ENCODE measurements around the gene WDPCP. TPM values are rescaled to one million over a fixed set of nuclear protein-coding genes. Genes with fewer than 3 reads are reported as not detected.

WDPCP gene
- total and polyA plus RNA-seq, 2 of the 4 experiments (the other 2 are of a cell fraction), result 2.2 to 10.2 TPM

GRCh38 chr2:63283273-63283672 is 305.0 kb downstream of the WDPCP start:
- H3K14ac ChIP-seq (replicated peaks; ENCODE audit: low read depth, low read length), result no peak overlapping the region
- dilution Hi-C loops (cut with HindIII; ENCODE audit: low sequenced_read_pairs, unreplicated experiment) (no loop called here), intact Hi-C loops (cut with micrococcal nuclease) (no loop called here), in situ Hi-C loops (cut with MboI; ENCODE audit: low sequenced_read_pairs) (no loop called here)
- no peak for TF ChIP-seq RFX5 (IDR thresholded peaks at IDR 0.05; ENCODE audit: low read depth, low read length)
- H3K79me1 ChIP-seq (ENCODE audit: low read depth in 1 of 2, low read length in 2 of 2), result no peaks in the 10 kb centered on the region
- H3K18ac ChIP-seq (ENCODE audit: low read depth, low read length), result no peak overlapping the region
- no peaks in the 10 kb centered on the region for H3K4me1 ChIP-seq (ENCODE audit: control insufficient read depth, insufficient read depth, low read length)
- H3K56ac ChIP-seq (ENCODE audit: extremely low read depth, insufficient read depth, low read length), result no peak overlapping the region
- H2AK9ac ChIP-seq (replicated peaks; ENCODE audit: low read depth, low read length, poor library complexity), result no peak overlapping the region
- H2BK20ac ChIP-seq (ENCODE audit: low read depth, low read length), result no peak overlapping the region
- ChIA-PET CTCF (no interaction called here), POLR2A (ENCODE audit: unreplicated experiment) (no interaction called here)
- H2BK15ac ChIP-seq (ENCODE audit: low read depth, low read length), result no peak overlapping the region
- no peaks in the 10 kb centered on the region for H3K9me1 ChIP-seq (ENCODE audit: insufficient read depth, low read length)
- H3K9ac ChIP-seq (ENCODE audit: low read depth, low read length), result no peak overlapping the region
- no peaks in the 10 kb centered on the region for H3K9me3 ChIP-seq (ENCODE audit: control insufficient read depth, insufficient read depth, low read length)
- no peak overlapping the region for H3K4me2 ChIP-seq (ENCODE audit: low read depth, low read length)
- no peak overlapping the region for H3K4me3 ChIP-seq (ENCODE audit: insufficient read depth, low read depth, low read length)
- H3K4ac ChIP-seq (ENCODE audit: low read depth, low read length), result no peak overlapping the region
- H2AFZ ChIP-seq (replicated peaks; ENCODE audit: low read length, poor library complexity), result no peak overlapping the region
- H3K27ac ChIP-seq (ENCODE audit: insufficient read depth, low read length), result no peak overlapping the region
- H3K36me3 ChIP-seq (ENCODE audit: control insufficient read depth, insufficient read depth, low read length), result no peaks in the 10 kb centered on the region
- no peak overlapping the region for H3K23ac ChIP-seq (ENCODE audit: low read depth, low read length)
- WGBS, 2 experiments (ENCODE audit: extremely low coverage in 2 of 2, insufficient read length in 1 of 2), result no CpG with 5 or more reads among the region's 6 CpGs
- DNase-seq (no peak), ATAC-seq (ENCODE audit: low read depth) (no peak)
- no peak overlapping the region for H2AK5ac ChIP-seq (ENCODE audit: low read depth, low read length)
- no peaks in the 10 kb centered on the region for H3K27me3 ChIP-seq (ENCODE audit: control insufficient read depth, insufficient read depth, low read length)
- H4K91ac ChIP-seq (ENCODE audit: insufficient read depth, low read depth, low read length), result no peak overlapping the region
- no peak overlapping the region for H2BK5ac ChIP-seq (ENCODE audit: low read depth, low read length, poor library complexity, severe bottlenecking)
- no peak overlapping the region for H2BK120ac ChIP-seq (ENCODE audit: low read depth, low read length)
- no peaks in the 10 kb centered on the region for H4K20me1 ChIP-seq (ENCODE audit: insufficient read depth, low read length)
- no TSS peak for BruUV-seq (replicated peaks)
- H4K5ac ChIP-seq (ENCODE audit: low read depth, low read length), result no peak overlapping the region
- H4K8ac ChIP-seq (ENCODE audit: low read depth in 2 of 2, low read length in 2 of 2), result no peak overlapping the region

All from IMR-90 (cell line).